NCI-H146 treated with DMSO at 0.1 percent for 48 hours (cell line): Measurements from ENCODE around the gene SORCS1.
"Not testable (repeated sequence)": the region's sequence is repeated elsewhere in the genome, so short reads cannot be mapped to it uniquely, and the experiment has no call there.

Experiments used
- DNase-seq: peaks from one replicate; lab custom pipeline; 2025; ENCODE audit not compliant: unreplicated experiment; lab: John Stamatoyannopoulos, UW

Gene SORCS1

DNA sequence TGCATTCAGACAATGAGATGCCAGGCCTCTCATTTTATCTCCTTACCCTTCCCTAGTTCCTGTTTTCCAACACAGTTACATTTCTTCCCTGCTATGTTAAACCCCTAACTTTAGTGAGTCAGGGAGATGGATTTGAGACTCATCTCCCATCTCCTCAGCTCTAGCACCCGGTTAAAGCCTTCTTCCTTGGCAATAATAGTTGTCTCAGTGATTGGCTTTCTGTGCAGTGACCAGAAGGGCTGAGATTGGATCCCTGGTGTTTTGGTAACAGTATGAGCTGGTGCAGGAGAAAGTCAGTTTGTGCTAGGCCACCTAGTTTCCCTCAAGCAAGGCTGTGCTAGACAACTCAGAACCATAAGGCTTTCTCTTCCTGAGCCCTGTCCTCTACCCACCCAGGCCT lies 212.5 kb downstream of the SORCS1 start:
- no peak for DNase-seq

DNA sequence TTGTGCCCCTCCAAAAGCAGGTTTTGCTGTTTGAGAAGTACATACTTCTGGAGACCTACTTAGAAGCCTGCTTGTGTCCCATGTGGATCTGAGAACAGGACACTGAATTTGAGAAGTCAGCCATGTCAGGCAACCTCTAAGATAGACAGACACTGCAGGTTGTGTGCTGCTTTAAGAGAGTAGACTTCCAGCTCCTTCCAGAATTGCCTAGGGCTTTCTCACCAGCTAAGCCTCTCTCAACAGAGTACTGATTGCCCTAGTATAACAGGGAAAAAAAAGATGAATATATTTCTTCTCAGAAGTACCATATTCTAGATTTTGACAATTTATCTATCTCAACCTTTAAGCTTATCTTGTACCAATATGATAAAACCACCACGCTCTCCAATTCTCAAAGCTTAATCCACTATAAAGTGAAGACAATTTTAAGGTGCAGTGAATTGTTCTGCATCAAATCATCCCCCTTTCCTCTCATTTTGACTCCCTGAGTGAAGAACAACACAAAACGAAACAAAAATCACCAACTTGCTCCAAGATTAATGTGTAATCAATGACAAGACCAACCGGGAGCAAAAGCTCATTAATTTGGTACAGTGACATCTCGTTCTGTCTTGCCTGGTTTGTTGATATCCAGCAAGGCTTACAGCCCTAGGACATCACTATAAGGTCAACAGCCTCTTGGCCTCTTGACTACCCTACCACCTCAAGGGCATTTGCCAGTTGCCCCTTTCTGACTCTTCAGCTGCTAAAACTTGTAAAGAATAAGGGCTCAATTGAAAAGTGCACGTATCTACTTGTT lies 214.6 kb downstream of the SORCS1 start:
- DNase-seq = no peak

DNA sequence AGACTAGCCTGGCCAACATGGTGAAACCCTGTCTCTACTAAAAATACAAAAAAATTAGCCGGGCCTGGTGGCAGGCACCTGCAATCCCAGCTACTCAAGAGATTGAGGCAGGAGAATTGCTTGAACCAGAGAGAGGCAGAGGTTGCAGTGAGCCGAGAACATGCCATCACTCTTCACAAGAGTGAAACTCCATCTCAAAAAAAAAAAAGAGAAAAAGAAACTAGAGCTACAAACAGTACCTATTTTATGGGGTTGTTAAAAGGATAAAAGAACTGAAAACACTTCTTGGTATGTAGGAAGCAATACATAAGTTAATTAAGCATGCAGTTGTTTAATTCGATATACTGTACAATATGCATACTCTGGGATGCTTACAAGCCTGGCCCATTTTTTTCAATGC lies 216.9 kb downstream of the SORCS1 start:
- no peak for DNase-seq

DNA sequence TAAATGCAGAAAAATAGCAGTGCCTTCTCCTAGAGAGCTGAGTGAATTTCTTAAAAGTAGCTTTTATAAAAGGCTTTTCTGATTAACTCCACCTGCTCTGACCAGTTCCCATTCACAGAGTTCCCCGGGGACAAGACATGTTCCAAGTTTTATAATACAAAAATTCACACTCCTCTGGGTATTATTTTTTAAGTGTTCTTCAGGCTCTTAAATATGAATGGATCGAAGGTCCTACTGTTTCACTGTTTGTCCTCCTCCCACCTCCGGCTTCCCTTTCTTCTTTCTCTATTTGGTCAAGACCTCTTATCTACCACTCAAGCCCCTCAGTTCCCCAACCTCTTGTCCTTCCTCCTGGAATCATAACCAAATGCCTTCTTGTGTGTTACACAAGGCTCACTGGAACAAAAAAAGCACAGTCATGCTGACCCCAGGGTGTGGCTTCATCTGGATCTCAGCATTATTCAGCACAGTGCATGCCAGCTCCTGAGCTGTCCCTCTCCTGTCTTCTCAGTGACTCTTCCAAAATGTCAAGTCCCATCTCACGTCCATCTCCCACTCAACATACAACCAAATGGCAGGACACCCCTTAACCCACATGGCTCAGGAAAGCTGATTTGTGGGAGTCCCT lies 222.4 kb downstream of the SORCS1 start:
- no peak for DNase-seq

- no peak for DNase-seq
Observed at GRCh38 chr10:106941297-106942034, 223.0 kb downstream of the SORCS1 start.

- DNase-seq = no peak
Observed at GRCh38 chr10:106938513-106938912, 226.0 kb downstream of the SORCS1 start.

GRCh38 chr10:106935978-106936451 lies 228.5 kb downstream of the SORCS1 start:
- DNase-seq = no peak

GRCh38 chr10:106931853-106932249 lies 232.7 kb downstream of the SORCS1 start:
- DNase-seq = no peak

GRCh38 chr10:106931159-106931852 lies 233.2 kb downstream of the SORCS1 start:
- no peak for DNase-seq

DNA sequence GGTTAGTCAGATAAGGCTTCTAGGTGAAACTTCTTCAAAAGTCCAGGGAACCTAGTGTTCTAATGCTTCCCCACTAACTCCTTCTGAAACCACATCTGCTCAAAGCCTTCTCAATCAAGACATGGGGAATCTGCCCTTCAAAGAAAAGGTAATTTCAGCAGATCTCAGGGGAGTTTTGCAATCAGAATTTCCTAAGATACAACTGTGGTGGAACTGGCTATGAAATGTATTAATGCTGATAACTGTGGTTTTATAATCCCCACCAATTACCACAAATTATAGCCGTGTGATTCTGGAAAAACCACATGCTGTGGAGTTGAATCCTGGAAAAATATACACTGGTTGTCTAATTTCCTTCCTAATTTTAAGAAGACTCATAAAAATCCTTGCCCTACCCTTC lies 233.8 kb downstream of the SORCS1 start:
- DNase-seq = no peak

GRCh38 chr10:106929291-106929895 lies 235.1 kb downstream of the SORCS1 start:
- no peak for DNase-seq

DNA sequence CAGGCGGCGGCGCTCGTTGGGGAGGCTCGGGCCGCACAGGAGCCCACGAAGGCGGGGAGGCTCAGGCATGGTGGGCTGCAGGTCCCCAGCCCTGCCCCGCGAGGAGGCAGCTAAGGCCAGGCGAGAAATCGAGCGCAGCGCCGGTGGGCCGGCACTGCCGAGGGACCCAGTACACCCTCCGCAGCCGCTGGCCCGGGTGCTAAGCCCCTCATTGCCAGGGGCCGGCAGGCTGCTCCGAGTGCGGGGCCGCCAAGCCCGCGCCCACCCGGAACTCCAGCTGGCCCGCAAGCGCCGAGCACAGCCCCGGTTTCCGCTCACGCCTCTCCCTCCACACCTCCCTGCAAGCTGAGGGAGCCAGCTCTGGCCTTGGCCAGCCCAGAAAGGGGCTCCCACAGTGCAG lies 236.4 kb downstream of the SORCS1 start:
- not testable (repeated sequence) for DNase-seq

GRCh38 chr10:106925191-106925590 lies 239.3 kb downstream of the SORCS1 start:
- no peak for DNase-seq

DNA sequence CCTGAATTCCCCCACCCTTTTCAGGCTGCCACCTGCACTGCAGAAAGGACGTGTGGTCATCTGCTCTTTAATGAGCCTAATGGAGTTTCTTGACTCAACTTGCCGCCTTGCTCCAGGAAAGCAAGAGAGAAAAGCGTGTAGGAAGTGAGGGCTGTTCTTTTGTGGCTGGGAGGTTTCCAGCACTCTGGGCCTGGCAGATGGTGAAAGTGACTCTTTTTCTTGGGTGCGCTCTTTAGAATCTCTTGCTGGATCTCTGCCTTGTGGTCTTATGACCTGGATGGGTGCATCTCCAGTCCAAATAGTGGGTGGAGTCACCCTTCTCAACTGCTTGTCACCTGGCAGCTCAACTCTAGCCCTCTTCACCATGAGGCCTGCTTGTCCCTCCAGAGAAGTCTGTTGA lies 244.0 kb downstream of the SORCS1 start:
- DNase-seq = no peak

GRCh38 chr10:106919871-106920282 lies 244.6 kb downstream of the SORCS1 start:
- no peak for DNase-seq

DNA sequence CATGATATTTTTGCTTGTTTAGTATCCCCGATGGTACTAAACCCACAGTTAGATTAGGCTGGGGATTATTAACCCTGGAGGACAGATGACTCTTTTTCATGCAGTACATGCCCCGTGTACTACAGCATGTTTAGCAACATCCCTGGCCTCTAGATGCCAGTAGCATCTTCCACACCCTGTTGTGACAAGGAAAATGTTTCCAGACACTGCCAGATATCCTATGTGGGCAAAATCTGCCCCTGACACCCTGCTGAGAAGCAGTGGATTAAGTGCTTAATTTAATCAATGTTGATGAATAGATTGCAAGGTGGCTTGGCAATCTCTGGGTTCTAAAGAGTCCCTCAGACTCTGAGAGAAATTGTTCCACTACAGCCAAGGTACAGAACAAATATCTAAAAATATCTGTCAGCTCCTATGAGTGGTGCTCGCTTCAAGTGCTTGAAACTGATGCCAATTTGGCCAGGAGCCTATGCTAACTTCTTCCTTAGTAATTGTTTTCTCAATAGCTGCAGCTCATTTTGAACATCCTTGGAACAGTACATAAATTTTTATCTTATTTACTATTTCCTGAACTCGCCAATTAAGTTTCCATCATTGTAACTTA lies 247.0 kb downstream of the SORCS1 start:
- DNase-seq = no peak

GRCh38 chr10:106914016-106914415 lies 250.5 kb downstream of the SORCS1 start:
- no peak for DNase-seq

GRCh38 chr10:106913348-106913747 lies 251.2 kb downstream of the SORCS1 start:
- no peak for DNase-seq

DNA sequence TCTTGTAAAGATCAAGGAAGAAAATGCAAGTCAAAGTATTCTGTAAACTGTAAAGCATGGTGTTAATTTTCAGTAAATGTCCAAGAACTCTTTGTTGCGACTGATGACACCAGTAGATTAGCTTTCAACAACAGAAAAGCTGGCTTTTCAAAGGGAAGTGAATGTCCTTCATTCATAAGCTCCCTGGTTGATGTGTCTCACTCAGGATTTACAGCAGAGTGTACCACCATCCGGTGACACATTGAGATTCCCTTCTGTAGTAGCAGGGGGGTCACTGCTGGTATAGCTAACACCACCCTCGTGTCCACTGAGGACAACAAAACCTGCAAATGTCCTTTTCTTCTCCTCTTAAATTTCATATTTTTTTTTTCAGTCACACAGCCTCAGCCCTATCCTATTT lies 253.4 kb downstream of the SORCS1 start:
- no peak for DNase-seq

DNA sequence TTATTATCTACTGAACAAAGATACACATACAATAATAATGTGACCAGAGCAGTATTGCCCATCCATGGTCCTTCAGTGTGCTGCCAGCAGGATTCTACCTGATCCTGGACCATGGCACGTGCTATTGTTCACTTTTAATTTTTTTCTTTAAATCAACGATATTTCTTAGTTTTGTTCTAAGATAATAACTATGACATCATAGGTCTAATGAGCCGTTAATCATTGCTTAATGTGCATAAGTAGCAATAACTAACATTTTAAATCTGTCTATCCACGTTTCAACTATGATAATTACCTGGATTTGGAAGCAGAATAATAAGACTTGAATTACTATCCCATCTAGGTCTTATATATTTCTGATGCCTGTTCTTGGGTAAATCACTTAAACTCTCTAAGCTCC lies 253.8 kb downstream of the SORCS1 start:
- no peak for DNase-seq
